GM18499 (cell line): ENCODE data around the gene CLSTN2.
A peak's percentile ranks its signal among the peaks of the same experiment; 100 is the strongest.

Experiments
- ATAC-seq: cut with Tn5 transposase; IDR thresholded peaks from one replicate; pipeline ENCODE4 v1.9.1; 2021; ENCODE audit warnings: moderate number of reproducible peaks; ENCODE audit not compliant: insufficient read depth, unreplicated experiment

CLSTN2 gene

GRCh38 chr3:140167600-140168281, 232.8 kb downstream of the CLSTN2 start:
- no peak for ATAC-seq

- peak; percentile 96 for ATAC-seq
Measured at GRCh38 chr3:140170612-140171011, 235.6 kb downstream of the CLSTN2 start.

- no peak for ATAC-seq
Measured at GRCh38 chr3:140176526-140176925, 241.5 kb downstream of the CLSTN2 start.

- ATAC-seq = no peak
Measured at GRCh38 chr3:140177943-140178342, 243.0 kb downstream of the CLSTN2 start.

- no peak for ATAC-seq
Measured at GRCh38 chr3:140178482-140178881, 243.5 kb downstream of the CLSTN2 start.

GRCh38 chr3:140180603-140181002, 245.6 kb downstream of the CLSTN2 start:
- ATAC-seq = no peak

GRCh38 chr3:140185375-140185774, 250.4 kb downstream of the CLSTN2 start:
- ATAC-seq = no peak

GRCh38 chr3:140186421-140186920, 251.5 kb downstream of the CLSTN2 start:
- no peak for ATAC-seq

- no peak for ATAC-seq
Measured at GRCh38 chr3:140187028-140187427, 252.0 kb downstream of the CLSTN2 start.

- no peak for ATAC-seq
Measured at GRCh38 chr3:140187656-140188221, 252.8 kb downstream of the CLSTN2 start.

GRCh38 chr3:140188285-140188684, 253.3 kb downstream of the CLSTN2 start:
- ATAC-seq = no peak

- ATAC-seq = no peak
Measured at GRCh38 chr3:140189267-140189666, 254.3 kb downstream of the CLSTN2 start.

- ATAC-seq = no peak
Measured at GRCh38 chr3:140189976-140190375, 255.0 kb downstream of the CLSTN2 start.

- ATAC-seq = no peak
Measured at GRCh38 chr3:140196970-140197369, 262.0 kb downstream of the CLSTN2 start.

- no peak for ATAC-seq
Measured at GRCh38 chr3:140198242-140198641, 263.3 kb downstream of the CLSTN2 start.

GRCh38 chr3:140199008-140199407, 264.0 kb downstream of the CLSTN2 start:
- no peak for ATAC-seq

- no peak for ATAC-seq
Measured at GRCh38 chr3:140199743-140200142, 264.8 kb downstream of the CLSTN2 start.

GRCh38 chr3:140203510-140203909, 268.5 kb downstream of the CLSTN2 start:
- no peak for ATAC-seq

GRCh38 chr3:140204271-140204984, 269.4 kb downstream of the CLSTN2 start:
- no peak for ATAC-seq

- no peak for ATAC-seq
Measured at GRCh38 chr3:140205598-140205997, 270.6 kb downstream of the CLSTN2 start.
